Mesothelial cell of epicardium (in vitro differentiated cells): ENCODE measurements around the gene ATXN1L. TPM values are rescaled to one million over a fixed set of nuclear protein-coding genes. Genes with fewer than 3 reads are reported as not detected.
A peak's percentile ranks its signal among the peaks of the same experiment; 100 is the strongest.

ENCODE experiments used
- DNase-seq, 2 experiments: peaks; one replicate each; pipeline ENCODE4 v3.0.0; 2021; ENCODE audit warnings: low spot score in 2 of 2; ENCODE audit not compliant: unreplicated experiment in 2 of 2
- H3K27ac Mint-ChIP-seq: 2 replicates; pipeline ENCODE4 v1.8.0; 2021; ENCODE audit warnings: mixed read lengths
- H3K27me3 Mint-ChIP-seq: 2 replicates; pipeline ENCODE4 v1.8.0; 2021; ENCODE audit warnings: low read depth, mixed read lengths
- H3K36me3 Mint-ChIP-seq: 2 replicates; pipeline ENCODE4 v1.8.0; 2021; ENCODE audit warnings: mixed read lengths
- H3K4me1 Mint-ChIP-seq: 2 replicates; pipeline ENCODE4 v1.8.0; 2021; ENCODE audit warnings: mixed read lengths
- H3K4me3 Mint-ChIP-seq: 2 replicates; pipeline ENCODE4 v1.8.0; 2021; ENCODE audit warnings: mild to moderate bottlenecking, moderate library complexity, mixed read lengths
- H3K9me3 Mint-ChIP-seq: 2 replicates; pipeline ENCODE4 v1.8.0; 2021; ENCODE audit warnings: mixed read lengths
- total RNA-seq: library from RNA; stranded (reverse); gene quantifications from 3 replicates; pipeline ENCODE4 v1.2.1, GENCODE V29; 2021
- TF ChIP-seq, protein P1 (sequence below): fragments of 200-600 bp; sonication (generic); IDR thresholded peaks from one replicate; pipeline ENCODE4 v1.5.0; 2021; ENCODE audit warnings: antibody characterized with exemption; ENCODE audit not compliant: unreplicated experiment

ATXN1L gene
- total RNA-seq, 1 donor from 2014 or later = 32.5 TPM

DNA sequence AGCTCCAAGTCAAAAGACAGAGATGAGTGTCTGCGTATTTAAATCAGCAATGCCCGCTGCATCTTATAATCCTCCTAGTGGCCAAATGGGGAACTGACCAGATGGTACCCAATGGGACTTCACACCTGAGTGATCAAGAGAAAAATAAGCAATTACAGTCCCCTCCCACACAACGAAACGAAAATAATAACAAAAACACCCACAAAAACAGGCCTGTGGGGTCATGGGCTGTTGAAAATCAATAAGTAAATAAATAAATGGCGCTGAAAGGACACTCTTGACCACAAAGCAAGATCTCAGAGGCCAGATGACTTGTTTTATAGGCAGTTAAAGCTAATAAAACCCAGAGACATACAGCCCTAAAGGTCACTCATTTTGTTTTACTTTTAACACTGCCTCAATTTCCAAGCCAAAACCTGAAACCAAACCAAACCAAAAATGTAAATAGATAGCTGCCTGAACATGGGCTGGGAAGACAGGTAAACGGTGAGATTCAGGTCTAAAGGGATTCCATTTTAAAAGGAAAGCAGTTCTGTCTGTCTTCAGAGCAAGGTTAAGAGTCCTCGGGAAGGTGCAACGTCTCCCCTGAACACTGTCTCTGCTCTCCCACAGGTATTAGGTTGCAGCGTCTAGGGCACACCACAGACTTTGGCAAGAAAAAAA lies 36.9 kb downstream of the ATXN1L start:
- H3K36me3 Mint-ChIP-seq = peaks cover 17% of the 10 kb centered on the region
- H3K4me3 Mint-ChIP-seq = peak overlapping the region; percentile 87
- TF ChIP-seq, protein P1, sequence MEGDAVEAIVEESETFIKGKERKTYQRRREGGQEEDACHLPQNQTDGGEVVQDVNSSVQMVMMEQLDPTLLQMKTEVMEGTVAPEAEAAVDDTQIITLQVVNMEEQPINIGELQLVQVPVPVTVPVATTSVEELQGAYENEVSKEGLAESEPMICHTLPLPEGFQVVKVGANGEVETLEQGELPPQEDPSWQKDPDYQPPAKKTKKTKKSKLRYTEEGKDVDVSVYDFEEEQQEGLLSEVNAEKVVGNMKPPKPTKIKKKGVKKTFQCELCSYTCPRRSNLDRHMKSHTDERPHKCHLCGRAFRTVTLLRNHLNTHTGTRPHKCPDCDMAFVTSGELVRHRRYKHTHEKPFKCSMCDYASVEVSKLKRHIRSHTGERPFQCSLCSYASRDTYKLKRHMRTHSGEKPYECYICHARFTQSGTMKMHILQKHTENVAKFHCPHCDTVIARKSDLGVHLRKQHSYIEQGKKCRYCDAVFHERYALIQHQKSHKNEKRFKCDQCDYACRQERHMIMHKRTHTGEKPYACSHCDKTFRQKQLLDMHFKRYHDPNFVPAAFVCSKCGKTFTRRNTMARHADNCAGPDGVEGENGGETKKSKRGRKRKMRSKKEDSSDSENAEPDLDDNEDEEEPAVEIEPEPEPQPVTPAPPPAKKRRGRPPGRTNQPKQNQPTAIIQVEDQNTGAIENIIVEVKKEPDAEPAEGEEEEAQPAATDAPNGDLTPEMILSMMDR = peak; percentile 96
- H3K9me3 Mint-ChIP-seq = no peaks in the 10 kb centered on the region
- peaks cover 18% of the 10 kb centered on the region for H3K4me1 Mint-ChIP-seq
- peak overlapping the region; percentile 96 for H3K27ac Mint-ChIP-seq
- no peaks in the 10 kb centered on the region for H3K27me3 Mint-ChIP-seq
- DNase-seq = peak in 1 of 2 experiments; percentile 67

DNA sequence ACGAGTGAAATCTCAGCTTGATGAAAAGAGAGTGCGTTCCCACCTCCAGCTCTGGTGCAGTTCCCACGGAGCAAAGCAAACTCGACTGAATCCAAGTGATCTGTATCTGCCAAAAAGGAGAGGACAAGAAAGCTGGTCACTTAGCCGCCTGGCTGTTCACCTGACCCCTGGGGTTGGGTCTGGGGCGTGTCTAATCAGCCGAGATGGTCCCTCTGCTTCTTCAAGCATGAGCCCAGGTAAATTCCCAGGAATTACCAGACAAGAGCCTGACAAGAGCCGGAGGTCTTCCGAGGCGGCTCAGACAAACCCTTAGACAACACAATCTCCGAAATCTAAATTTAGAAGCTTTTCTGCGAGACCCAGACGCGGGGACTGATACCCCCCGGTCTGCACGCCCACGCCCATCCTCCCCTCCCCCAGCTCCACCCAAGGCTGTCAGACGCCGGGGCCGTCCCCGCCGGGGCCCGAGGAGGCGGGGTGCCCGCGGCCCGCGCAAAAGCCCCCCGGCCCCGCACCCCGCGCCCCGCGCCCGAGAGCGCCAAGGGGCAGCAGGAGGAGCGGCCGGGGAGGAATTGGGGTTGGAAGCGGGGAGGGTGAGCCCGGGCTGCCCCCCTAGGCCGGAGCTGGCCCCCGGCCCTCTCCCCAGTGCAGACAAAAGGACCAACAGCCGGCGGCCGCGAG lies 37.5 kb downstream of the ATXN1L start:
- peak overlapping the region; percentile 87 for H3K4me3 Mint-ChIP-seq
- H3K27me3 Mint-ChIP-seq = no peaks in the 10 kb centered on the region

DNA sequence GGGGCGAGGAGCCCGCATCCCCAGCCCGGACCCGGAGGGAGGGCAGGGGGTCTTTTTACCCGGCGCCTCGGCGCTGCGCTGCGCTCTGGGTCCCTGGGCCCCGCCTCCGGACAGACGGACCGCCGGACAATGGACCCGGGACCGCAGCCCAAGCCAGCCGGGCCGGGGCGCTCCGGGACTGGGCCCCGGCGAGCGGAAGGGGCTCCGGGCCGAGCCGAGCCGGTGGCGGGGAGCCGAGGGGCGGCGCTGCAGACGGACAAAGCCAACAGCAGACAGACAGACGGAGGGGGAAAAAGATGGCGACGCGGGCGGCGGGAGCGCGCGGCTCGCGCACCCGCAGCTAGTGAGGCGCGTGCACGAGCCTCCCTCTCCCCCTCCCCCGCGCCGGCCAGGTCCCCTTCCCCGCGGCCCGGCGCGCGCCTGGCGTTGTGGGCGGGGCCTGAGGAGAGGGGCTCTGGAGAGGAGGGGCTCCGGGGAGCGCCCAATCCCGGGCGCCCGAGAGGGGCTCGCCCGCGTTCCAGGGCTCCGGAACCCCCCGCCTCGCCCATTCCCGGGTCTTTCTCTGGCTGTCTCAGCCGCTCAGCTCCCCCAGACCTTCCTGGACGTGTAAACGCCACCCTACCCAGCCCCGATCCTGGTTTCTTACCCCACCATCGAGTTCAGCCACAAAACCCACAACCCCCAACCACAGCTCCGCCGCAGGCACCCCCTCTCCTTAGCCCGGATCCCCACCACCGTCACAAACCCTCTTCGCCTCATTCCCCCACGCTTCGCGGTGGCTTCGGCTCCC lies 38.3 kb downstream of the ATXN1L start, which contains the start of gene ZNF821:
Gene ZNF821 (minus strand): TSS at position 334 of the 790 bp plus-strand sequence. CDS start 4,236 bp downstream, outside the sequence.
- Mint-ChIP-seq H3K27me3 (no peaks in the 10 kb centered on the region), H3K9me3 (no peaks in the 10 kb centered on the region), H3K27ac (peak within 1 kb of the TSS; percentile 100), H3K4me1 (peaks cover 18% of the 10 kb centered on the region), H3K4me3 (peak within 1 kb of the TSS; percentile 98), H3K36me3 (peaks cover 13% of the 10 kb centered on the region)
- peak; percentile 90 to 93 for DNase-seq
- TF ChIP-seq, protein P1 = peak; percentile 54

More for the DNA sequence above, 37.5 kb downstream of the ATXN1L start:
- H3K27ac Mint-ChIP-seq = peak overlapping the region; percentile 96
- DNase-seq = peak; percentile 42 to 77
- no peaks in the 10 kb centered on the region for H3K9me3 Mint-ChIP-seq
- peaks cover 18% of the 10 kb centered on the region for H3K4me1 Mint-ChIP-seq
- peaks cover 17% of the 10 kb centered on the region for H3K36me3 Mint-ChIP-seq
- TF ChIP-seq, protein P1 = no peak

DNA sequence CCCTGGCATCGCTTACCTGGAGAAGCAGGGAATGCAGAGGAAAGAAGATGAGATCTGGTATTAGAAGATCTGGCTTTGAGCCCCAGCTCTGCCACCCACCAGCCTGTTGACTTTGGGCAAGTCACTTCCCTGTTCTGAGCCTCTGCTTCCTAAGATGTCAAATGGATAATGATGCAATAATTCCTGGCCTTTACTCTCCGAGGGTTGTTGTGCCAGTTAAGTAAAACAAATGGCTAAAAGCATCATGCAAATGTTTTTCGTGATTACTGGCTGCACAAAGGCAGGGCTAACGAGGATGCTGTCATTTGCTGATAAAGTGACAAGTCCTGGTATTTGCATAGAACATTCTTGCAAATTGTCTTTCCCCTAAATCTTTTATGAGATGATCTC lies 39.5 kb downstream of the ATXN1L start:
- TF ChIP-seq, protein P1 = no peak
- Mint-ChIP-seq H3K27ac (peak overlapping the region; percentile 76), H3K4me3 (peak overlapping the region; percentile 98), H3K9me3 (no peaks in the 10 kb centered on the region), H3K36me3 (peaks cover 1% of the 10 kb centered on the region), H3K27me3 (no peaks in the 10 kb centered on the region), H3K4me1 (peaks cover 18% of the 10 kb centered on the region)
- no peak for DNase-seq

DNA sequence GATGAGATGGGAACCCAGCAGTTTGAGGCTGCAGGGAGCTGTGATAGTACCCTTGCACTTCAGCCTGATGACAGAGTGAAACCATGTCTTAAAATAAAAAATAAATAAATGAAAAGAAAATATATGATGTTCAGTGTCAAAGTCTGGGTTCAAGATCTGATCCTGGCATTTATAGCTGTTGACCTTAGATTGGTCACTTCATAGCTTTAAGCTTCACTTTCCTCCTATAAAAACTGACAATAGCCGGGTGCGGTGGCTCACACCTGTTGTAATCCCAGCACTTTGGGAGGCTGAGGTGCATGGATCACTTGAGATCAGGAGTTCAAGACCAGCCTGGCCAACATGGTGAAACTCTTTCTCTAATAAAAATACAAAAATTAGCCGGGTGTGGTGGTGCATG lies 43.4 kb downstream of the ATXN1L start:
- TF ChIP-seq, protein P1 = no peak
- Mint-ChIP-seq H3K4me1 (peaks cover 13% of the 10 kb centered on the region), H3K27ac (no peak overlapping the region), H3K9me3 (no peaks in the 10 kb centered on the region), H3K4me3 (no peak overlapping the region), H3K36me3 (no peaks in the 10 kb centered on the region), H3K27me3 (no peaks in the 10 kb centered on the region)
- no peak for DNase-seq
